Measurements from ENCODE around the gene FIGNL2.

The FIGNL2 gene

DNA sequence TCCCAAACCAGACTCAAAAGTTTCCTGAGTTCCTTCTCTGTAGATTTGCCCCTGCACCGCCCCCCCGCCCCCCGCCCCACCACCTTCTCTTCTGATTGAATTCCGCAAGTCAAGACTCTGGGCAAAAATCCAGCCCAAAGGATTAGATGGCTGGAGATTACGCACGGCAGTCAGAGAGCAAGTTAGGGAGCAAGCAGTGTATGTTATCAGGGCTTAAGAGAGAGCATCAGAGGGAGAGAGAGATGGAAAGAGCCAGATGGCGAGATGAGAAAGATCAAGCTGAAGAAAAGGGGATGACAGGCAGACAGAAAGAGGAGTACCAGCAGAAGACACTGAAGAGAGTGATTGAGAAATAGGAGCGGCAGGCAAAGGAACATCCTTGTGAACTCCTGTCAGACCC, 25.5 kb upstream of the FIGNL2 start:
- peak; percentile 79 for DNase-seq

DNA sequence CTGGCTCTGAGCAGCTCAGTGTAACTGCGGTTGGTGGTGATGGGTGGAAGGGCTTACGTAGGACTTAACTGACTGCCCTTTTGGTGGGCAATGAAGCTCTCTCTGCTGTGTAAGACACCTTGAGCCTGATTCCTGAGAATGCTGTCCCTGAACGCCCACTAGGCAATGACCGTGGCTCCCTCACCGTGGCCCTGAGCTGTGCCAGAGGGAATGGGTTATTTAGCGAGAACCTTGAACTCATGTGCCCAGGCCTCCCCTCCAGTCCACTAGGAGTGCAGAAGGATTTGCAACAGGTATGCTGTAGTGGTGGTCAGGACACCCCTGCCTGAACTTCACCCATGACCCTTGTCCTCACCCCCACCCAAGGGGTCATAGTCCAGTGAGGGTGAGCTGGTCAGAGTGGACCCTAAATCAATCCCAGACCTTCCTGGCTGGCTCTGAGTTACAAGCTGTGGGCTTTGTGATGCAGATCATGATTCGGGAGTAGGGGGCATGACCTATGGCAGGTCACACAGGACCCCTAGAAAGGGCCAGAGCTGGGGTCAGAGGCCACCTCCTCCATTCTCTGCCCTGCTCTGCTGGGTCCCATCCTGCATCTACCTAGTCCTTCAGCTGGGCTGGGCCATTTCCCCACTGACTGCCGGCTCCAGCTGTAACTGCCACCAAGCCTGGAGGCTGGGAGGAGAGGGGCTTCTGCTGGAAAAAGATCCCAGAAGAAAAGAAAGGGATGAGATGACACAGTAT, 24.9 kb upstream of the FIGNL2 start:
- no peak for DNase-seq

DNA sequence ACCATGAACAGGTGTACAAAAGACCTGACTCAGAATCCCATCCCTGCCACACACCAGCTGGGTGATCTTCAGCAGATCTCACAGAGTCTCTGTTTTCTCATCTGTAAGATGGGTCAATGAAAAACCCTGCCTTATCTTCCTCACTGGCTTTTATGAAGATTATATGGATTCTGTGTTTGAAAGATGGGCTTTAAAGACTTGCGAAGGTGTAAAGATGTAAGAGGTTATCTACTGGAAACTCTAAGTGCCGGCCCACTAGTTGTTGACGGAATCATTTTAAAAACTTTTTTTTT, 24.1 kb upstream of the FIGNL2 start:
- no peak for DNase-seq

DNA sequence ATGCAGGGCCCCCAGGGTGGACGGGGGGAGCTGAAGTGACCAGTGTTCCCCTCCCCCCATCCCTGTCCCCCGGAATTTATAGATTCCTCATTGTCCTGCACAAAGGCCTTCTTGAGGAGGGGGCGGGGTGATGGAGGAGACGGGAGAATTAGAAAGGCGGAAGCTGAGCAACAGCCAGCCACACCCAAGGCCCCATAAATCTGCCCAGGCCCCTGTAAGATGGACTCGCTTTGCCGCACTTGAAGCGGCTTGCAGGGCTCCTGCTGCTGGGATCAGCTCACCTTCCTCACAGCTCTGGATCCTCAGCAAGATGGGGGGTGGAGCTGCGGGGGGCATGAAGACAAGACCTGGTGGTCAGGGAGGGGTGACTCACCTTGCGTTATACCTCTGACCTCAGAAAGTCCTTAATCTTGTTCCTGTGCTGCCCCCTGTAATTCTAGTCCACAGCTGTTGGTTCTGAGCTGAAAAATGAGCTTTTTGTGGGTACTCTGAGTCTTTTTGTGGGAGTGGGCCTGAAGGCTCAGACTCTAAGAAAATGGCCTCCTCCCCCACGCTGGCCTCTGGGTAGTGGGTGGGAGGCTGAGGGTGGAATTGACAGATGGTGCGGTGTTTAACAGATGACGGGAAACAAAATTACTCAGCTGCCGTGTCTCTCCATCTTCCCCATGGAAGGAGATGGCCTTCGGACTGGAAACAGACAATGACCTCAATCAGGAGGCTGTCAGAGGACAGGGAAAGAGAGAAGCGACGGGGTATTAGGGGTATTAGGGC, 23.6 kb upstream of the FIGNL2 start:
- DNase-seq: peak; percentile 43

DNA sequence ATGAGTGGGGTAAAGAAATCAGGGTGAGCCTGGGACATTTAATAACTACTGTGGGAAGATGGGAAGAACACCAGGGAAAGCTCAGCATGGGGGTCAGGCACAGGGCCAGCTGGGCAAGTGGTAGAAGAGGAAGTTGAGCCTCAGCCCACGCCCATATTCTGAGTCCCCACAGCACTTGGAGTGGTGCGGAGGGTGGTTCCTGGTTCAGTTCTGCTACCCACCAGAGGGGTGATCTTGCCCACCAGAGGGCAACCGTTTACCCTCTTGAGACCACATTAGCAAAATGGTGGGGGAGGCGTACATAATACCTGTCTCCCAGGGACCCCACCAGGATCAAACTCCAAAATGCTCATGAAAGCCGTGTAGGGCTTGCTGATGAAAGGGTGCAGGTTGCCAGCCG, 22.6 kb upstream of the FIGNL2 start:
- DNase-seq: no peak

DNA sequence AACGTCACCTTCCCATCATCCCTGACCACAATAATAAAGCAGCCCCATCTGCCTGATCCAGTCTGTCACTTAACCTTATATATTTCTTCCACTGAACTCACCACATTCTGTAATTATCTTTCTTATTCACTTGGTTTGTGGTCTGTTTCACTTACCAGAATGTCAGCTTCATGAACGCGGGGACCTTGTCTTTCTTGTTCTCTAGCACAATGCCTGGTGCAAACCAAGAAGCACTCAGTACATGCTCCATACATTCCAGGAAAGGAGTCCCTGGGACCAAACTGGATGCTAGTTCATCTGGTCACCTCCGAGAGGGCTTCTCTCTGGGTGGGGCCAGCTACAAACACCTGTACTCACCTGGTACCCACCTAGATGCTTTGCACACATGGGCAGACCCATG, 22.0 kb upstream of the FIGNL2 start:
- no peak for DNase-seq

DNA sequence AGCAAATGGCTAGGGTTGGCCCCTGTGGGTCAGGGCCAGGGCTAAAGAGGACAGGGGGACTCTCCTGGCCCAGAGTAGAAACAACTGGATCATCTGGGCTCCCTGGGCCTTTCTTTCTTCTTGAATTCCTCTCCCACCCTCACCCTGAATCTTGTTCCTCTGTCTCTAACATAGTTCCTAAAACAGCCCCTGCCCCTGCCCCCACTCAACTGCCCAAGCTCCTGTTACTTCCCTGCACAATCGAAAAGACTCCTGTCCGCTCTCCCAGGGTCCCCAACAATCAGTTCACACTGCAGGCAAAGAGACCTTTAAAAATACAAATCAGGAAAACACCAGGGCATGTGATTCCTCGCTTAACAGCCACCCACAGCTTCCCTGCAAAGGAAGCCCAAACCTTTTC, 21.4 kb upstream of the FIGNL2 start:
- DNase-seq: no peak

DNA sequence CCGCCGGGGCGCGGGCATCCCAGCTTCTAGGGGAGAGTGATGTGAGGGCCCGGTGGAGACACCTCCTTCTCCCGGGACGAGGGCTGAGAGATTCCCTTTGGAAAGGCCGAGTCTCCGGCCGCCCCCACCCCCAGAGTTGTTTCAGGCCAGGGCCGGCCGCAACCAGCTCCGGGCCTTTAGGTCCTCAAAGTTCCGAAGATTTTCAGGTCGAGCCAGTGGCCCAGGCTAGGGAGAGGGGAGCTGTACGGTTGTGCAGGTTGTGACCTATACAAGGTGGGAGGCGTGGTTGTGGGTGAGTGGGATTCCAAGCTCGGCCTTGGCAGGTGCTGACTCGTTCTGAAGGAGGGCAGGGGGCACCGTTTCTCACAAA, 21.0 kb upstream of the FIGNL2 start:
- peak; percentile 51 for DNase-seq

DNA sequence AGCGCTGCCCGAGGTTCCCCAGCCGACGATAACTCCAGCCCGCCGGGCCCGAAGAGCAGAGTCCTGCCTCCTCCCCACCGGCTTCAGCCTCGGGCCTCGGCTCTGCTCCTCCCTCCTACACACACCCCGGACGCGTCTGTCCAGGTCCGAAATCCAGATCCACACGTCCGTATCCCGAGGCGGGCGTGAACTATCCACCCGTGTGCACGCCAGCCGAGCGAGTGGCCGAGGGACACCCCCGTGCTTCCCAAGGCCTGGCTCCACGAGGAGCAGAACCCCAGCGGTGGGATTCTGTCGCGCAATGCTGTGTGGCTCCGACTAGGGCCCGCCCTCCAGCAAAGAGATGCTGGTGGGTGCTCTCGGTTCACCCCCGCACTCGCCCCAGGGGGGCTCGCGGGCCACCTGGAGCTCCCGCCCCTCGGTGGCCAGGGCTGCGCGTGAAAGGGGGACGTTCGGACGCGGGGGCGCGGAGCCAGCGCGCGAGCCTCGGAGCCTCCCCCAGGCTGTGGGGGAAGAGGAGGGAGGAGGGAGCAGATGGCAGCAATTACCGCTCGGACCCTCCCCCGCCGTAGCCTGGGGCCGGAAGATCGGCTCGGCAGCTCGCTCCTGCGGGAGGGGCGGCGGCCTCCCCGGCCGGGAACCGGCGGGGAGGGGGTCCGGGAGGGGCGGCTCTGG, 20.4 kb upstream of the FIGNL2 start:
- DNase-seq: peak; percentile 79

DNA sequence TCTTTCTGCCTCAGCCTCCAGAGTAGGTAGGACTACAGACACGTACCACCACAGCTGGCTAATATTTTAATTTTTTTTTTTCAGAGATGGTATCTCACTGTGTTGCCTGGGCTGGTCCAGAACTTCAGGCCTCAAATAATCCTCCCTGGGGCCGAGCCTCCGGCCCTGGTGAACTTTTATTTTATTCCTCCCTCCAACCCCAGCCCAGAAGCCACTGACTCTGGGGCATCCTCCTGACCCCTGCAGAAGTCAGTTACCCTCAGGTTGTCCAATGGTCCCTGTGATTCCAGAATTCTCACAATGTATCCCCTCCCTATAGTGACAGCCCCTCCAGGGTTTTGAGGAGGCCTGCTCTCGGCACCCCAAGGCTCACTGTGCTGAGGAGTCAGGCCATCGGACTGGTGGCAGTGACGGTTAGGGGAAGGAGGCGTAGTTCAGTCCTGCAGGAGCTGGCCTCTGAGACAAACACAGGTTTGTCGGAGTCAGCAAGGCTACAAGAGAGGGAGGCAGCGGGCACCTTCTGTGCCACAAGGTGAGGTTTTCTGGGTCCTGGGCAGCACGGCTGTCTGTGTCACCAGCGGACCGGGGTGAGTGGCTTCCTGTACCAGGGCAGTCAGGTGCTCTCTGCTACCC, 19.4 kb upstream of the FIGNL2 start:
- DNase-seq: no peak

DNA sequence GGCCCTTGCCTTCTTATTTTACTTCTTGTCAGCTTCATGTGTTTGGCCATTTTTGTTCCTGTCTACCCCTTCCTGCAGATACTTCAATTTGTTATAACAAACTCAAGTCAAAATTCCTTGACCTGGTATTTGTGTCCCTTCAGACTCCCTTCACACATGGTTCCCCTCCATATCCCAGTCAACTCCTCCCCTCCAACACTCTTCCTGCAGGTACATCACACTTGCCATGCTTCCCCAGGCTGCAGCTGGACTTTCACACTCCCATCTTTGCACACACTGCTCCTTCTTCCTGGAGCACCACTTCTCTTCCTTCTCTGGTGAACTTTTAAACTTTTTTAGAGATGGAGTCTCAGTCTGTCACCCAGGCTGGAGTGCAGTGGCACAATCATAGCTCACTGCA, 18.9 kb upstream of the FIGNL2 start:
- no peak for DNase-seq

DNA sequence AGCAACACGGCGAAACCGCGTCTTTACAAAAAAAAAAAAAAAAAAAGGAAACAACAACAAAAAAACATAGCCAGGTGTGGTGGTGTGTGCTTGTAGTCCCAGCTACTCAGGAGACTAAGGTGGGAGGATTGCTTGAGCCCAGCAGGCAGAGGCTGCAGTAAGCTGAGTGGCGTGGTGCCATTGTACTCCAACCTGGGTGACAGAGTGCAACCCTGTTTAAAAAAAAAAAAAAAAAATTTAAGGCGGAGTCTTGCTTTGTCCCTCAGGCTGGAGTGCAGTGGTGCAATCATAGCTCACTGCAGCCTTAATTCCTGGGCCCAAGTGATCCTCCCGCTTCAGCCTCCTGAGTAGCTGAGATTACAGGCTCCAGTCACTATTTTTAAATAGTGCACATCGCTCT, 18.2 kb upstream of the FIGNL2 start:
- DNase-seq: no peak

DNA sequence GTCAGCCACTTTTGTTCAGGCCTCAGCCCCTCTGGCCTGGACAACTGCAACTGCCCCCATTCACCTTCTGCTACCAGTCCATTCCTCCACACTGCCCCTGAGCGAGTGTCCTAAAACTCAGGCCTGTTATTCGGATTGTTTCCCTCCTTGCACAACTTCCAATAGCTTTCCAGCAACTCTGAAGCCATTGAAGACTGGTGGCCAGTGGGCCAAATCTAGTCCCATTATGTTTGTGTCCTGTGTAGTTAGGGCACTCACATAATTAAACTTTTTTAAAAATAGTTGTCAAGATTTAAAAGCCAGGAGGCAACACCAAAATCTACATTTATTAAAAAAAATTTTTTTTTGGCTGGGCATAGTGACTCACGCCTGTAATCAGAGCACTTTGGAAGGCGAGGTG, 17.8 kb upstream of the FIGNL2 start:
- DNase-seq: no peak

DNA sequence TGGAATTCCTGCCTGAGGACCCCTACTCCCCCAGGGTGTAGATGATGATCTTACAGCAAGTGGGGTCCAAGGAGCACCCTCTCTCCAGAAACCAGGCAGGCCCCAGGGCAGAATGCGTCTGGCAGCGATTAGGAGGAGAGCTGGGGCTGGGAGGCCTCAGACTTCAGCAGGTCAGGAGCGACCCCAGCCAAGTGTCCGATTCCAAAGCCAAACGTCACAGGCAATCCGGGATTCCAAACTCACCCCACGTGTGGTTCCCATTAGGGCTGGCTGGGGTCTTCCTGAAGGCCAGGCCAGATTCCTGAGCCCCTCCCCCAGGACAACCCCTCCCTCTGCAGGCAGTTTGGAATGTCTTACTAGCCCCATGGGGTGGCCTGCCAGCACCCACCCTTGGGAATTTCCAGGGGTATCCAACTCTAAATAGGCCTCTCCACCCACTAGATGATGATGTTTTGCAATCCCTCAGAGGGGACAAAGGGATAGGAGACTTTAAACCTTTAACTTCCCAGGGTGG, 17.3 kb upstream of the FIGNL2 start:
- no peak for DNase-seq

DNA sequence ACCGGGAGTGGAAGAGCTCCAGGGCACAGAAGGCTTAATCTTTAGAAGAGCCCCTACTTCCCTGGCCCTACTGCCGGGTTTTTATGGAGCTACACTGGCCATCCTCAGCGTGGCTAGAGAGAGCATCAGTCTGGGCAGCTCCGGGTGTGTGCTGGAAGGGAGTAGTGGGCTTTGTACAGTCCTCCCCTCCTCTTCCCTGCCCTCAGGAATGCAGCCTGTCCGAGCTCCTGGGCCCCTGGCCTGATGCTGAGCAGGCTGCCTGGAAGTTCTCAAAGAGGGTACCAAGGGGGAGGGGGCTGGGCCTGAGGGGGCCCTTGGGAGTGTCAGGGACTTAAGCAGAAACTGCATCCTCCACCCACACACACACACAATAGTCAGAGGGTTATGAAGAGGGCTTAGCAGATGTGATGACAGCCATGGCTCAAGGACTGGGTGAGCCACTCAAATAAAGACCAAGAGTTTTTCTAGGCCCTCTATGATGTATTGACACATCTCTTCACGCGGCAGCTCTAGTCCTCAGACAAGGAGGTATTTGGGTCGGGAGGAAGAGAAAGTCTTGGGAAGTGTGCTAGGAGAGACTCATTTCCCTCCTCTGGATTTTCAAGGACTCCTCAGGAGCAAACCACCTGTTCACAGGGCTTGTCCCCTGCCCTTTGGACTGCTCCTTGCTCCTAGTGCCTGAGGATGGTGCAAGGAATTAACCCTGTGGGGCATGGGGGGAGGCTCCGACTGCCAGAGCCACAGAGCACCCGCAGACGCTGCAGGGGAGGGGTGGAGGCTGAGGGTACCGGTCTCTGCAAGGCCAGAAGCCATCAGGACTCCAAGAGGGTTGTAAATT, 16.5 kb upstream of the FIGNL2 start:
- DNase-seq: peak; percentile 80

DNA sequence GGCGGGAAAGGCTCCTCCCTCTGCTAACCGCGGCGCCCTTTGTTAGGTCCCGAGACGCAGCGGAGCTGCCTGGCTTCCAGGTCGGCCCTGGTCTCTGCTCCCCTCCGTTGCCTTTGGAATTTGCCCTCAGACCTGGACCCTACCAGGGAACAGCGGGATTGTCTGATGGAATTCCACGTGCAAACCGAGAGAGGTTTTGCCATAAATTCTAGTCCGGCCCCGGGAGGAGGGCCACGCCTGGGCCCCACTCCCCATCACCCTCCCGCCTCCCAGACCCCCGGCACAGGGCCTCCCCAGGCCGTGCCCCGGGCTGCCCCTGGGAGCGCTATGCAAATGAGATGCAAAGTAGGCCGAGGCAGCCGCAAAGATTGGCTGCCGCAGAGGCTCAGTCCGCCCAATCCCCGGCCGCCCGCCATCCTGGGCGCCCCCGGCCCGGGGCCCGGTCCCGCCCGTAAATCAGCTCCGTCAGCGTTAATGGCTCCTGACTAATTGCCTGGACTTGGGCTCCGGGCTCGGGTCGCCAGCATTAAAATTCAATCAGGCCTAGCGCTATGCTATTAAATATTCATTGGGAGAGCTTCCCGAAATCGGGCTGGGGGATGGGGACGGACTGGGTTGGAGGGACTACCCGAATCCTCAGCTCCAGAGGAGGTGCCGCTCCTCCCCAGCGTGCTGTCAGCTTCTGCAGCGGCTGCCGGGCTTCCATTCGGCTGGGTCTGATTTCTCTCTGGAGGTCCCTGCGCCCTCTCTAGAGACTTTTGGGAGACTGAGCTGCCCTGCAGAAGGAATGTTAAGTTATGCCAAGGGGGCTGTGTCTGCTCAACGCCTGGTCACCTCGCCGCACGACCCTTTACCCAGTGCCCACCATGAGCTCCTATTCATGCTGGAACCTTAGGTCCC, 15.7 kb upstream of the FIGNL2 start:
- DNase-seq: peak; percentile 92

DNA sequence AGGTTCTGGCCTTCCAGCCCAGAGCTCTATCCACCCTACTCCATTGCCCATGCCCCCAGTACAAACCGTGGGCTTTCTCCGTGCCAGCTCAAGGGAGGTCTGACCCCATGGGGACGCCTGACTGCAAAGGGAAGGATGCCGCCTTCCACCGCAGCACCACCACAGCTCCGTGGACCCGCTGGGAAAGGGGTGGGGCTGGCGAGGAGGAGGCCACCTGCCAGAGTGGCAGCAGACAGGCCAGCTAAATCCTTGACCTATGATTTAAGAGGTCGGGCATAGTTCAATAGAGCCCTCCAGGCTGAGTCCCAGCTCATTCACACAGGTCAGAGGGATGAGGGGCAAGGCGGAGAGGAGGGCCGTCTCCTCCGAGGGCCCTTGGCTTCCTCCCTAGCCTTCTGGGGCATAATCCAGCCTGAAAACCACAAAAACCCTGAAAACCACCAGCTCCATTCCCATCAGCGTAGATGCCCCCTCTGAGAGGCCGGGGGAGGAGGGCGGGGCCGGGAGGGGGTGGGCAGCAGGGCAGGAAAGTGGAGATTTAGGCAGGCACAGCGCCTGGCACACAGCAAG, 14.9 kb upstream of the FIGNL2 start:
- DNase-seq: peak; percentile 70

DNA sequence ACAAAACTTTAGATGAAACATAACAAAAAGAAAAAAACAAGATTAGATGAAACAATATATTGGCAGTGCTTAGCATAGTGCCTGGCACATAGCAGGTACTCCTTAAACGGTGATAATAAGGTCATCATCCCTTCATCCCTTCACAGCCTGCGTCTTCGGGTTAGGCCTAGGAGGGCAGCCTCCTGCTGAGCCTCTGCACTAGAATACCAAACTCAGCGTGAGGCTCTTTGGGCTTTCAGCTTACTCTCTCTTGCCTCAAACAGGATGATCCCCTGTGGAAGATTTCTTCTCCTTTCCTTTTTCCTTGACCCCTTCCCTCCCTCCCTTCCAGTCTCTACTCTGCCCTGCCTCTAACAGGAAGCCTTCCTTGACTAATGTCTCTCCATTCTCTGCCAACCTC, 14.4 kb upstream of the FIGNL2 start:
- DNase-seq: no peak

DNA sequence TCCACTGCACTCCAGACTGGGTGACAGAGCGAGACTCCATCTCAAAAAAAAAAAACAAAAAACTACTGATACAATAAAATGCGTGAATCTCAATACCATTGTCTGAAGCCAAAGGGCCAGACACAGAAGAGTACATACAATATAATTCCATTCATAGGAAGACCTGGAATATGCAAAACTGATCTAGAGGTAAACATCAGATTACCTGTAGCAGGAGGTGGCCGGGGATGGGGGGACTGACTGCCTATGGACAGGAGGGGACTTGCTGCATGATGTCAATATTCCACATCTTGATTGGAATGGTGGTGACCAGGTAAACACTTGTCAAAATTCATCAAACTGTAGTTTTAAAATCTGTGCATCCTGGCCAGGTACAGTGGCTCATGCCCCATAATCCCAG, 12.5 kb upstream of the FIGNL2 start:
- DNase-seq: no peak

DNA sequence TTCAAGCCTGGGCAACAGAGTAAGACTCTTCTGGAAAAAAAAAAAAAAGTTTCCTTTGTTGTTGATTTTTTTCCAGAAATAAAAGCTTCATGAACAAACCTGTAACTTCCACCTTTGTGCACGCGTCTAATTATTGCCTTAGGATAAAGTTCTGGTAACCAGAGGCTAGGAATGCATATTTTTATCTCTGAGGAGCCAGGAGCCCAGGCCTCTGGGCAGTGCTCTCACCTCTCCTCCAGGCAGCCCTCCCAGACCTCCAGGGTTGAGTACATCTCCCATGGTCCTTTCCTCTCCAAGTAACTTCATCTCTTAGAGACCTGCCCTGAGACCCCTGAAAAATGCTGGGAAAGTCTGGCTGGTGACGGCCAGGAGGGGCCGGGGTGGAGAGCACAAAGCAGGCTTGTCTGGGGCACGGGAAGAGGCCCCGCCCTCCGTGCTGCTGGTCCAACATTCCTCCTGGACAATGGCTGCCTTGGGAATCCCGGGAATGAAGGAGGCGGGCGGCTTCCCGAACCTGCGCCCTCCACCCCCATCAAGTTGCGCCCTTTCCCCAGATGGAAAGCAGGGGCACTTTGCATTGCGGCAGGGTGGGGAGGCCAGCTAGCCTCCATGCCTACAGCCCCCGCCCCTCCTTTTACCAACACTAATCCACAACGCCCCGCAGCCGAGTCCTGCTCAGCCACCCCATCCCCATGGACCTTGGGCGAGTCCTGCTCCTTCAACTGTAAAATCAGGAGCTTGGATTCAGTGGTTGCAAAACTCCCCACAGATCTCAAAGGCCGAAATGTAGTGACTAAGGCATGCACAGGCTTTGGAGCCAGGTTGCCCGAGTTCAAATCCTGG, 7.3 kb upstream of the FIGNL2 start:
- DNase-seq: peak; percentile 80

Data from eye (tissue), 1 donor.